ENCODE data around the gene KREMEN2.

The KREMEN2 gene

GRCh38 chr16:2955779-2956578, 8.1 kb upstream of the KREMEN2 start:
- no peak overlapping the region for H2BK120ac ChIP-seq (ENCODE audit: low read depth, low read length)
- no peak overlapping the region for H3K4ac ChIP-seq (ENCODE audit: low read depth in 1 of 2, low read length in 2 of 2)
- H3K23ac ChIP-seq (ENCODE audit: low read length in 2 of 2), result no peak overlapping the region
- no peak for DNase-seq
- no peak overlapping the region for H4K91ac ChIP-seq (ENCODE audit: low read length)
- H3K4me3 ChIP-seq (ENCODE audit: insufficient read depth in 1 of 2, low read depth in 1 of 2, low read length in 2 of 2), result no peak overlapping the region
- no peak overlapping the region for H2BK5ac ChIP-seq (ENCODE audit: low read depth, low read length, poor library complexity, severe bottlenecking)
- H3K9ac ChIP-seq (ENCODE audit: low read length), result no peak overlapping the region
- 59% methylated on average over 13 of the region's 21 CpGs for WGBS
- no peak overlapping the region for H3K14ac ChIP-seq (ENCODE audit: low read length in 2 of 2)
- H3K27ac ChIP-seq (ENCODE audit: low read length, poor library complexity, severe bottlenecking), result no peak overlapping the region
- H4K8ac ChIP-seq (ENCODE audit: low read length), result no peak overlapping the region
- H3K9me3 ChIP-seq (ENCODE audit: control insufficient read depth, low read length), result no peaks in the 10 kb centered on the region
- no peak overlapping the region for H3K18ac ChIP-seq (ENCODE audit: low read depth in 1 of 2, low read length in 2 of 2)
- H2AK5ac ChIP-seq (ENCODE audit: low read length, severe bottlenecking), result no peak overlapping the region
- H3K4me1 ChIP-seq (ENCODE audit: control insufficient read depth, insufficient read depth, low read depth, low read length), result peaks cover 2% of the 10 kb centered on the region
- H2AFZ ChIP-seq (ENCODE audit: low read depth, low read length), result no peak overlapping the region
- H2BK12ac ChIP-seq (ENCODE audit: low read length in 2 of 2), result no peak overlapping the region
- H3K27me3 ChIP-seq (ENCODE audit: control insufficient read depth in 1 of 2, insufficient read depth in 1 of 2, low read length in 2 of 2), result peaks cover 15 to 70% of the 10 kb centered on the region in 2 experiments
- H3K36me3 ChIP-seq (ENCODE audit: control insufficient read depth in 1 of 2, insufficient read depth in 2 of 2, low read depth in 1 of 2, low read length in 2 of 2), result peaks cover 0 to 5% of the 10 kb centered on the region in 2 experiments
- H3K79me1 ChIP-seq (replicated peaks; ENCODE audit: low read length, poor library complexity, severe bottlenecking), result no peaks in the 10 kb centered on the region
- H2BK15ac ChIP-seq (ENCODE audit: low read depth, poor library complexity, severe bottlenecking), result no peak overlapping the region
- no peak overlapping the region for H3K4me2 ChIP-seq (ENCODE audit: low read length, poor library complexity, severe bottlenecking)

GRCh38 chr16:2956579-2956956, 7.5 kb upstream of the KREMEN2 start:
- Histone ChIP-seq H3K23ac (ENCODE audit: low read length in 2 of 2) (no peak overlapping the region), H2BK15ac (ENCODE audit: low read depth, poor library complexity, severe bottlenecking) (no peak overlapping the region), H3K36me3 (ENCODE audit: control insufficient read depth in 1 of 2, insufficient read depth in 2 of 2, low read depth in 1 of 2, low read length in 2 of 2) (no peaks in the 10 kb centered on the region), H3K27me3 (ENCODE audit: control insufficient read depth in 1 of 2, insufficient read depth in 1 of 2, low read length in 2 of 2) (peaks cover 15 to 72% of the 10 kb centered on the region in 2 experiments), H3K4me1 (ENCODE audit: control insufficient read depth, insufficient read depth, low read depth, low read length) (peaks cover 2% of the 10 kb centered on the region), H2AK5ac (ENCODE audit: low read length, severe bottlenecking) (no peak overlapping the region), H3K9ac (ENCODE audit: low read length) (no peak overlapping the region), H3K4me3 (ENCODE audit: insufficient read depth in 1 of 2, low read depth in 1 of 2, low read length in 2 of 2) (no peak overlapping the region), H2BK120ac (ENCODE audit: low read depth, low read length) (no peak overlapping the region), H3K27ac (ENCODE audit: low read length, poor library complexity, severe bottlenecking) (no peak overlapping the region), H2BK12ac (ENCODE audit: low read length in 2 of 2) (no peak overlapping the region), H2BK5ac (ENCODE audit: low read depth, low read length, poor library complexity, severe bottlenecking) (no peak overlapping the region), H4K91ac (ENCODE audit: low read length) (no peak overlapping the region), H2AFZ (ENCODE audit: low read depth, low read length) (no peak overlapping the region), H3K18ac (ENCODE audit: low read depth in 1 of 2, low read length in 2 of 2) (no peak overlapping the region), H4K8ac (ENCODE audit: low read length) (no peak overlapping the region), H3K79me1 (replicated peaks; ENCODE audit: low read length, poor library complexity, severe bottlenecking) (no peaks in the 10 kb centered on the region), H3K9me3 (ENCODE audit: control insufficient read depth, low read length) (no peaks in the 10 kb centered on the region), H3K4ac (ENCODE audit: low read depth in 1 of 2, low read length in 2 of 2) (no peak overlapping the region), H3K14ac (ENCODE audit: low read length in 2 of 2) (no peak overlapping the region), H3K4me2 (ENCODE audit: low read length, poor library complexity, severe bottlenecking) (no peak overlapping the region)
- DNase-seq, result no peak
- WGBS, result 76% methylated on average over 11 of the region's 11 CpGs

GRCh38 chr16:2959206-2959605, 4.9 kb upstream of the KREMEN2 start:
- H3K9me3 ChIP-seq (ENCODE audit: control insufficient read depth, low read length), result no peaks in the 10 kb centered on the region
- 85% methylated on average over 10 of the region's 10 CpGs for WGBS
- no peak overlapping the region for H3K4me3 ChIP-seq (ENCODE audit: insufficient read depth in 1 of 2, low read depth in 1 of 2, low read length in 2 of 2)
- H2BK5ac ChIP-seq (ENCODE audit: low read depth, low read length, poor library complexity, severe bottlenecking), result no peak overlapping the region
- H2AFZ ChIP-seq (ENCODE audit: low read depth, low read length), result no peak overlapping the region
- no peak overlapping the region for H3K18ac ChIP-seq (ENCODE audit: low read depth in 1 of 2, low read length in 2 of 2)
- H3K4me1 ChIP-seq (ENCODE audit: control insufficient read depth, insufficient read depth, low read depth, low read length), result peaks cover 15% of the 10 kb centered on the region
- H3K36me3 ChIP-seq (ENCODE audit: control insufficient read depth in 1 of 2, insufficient read depth in 2 of 2, low read depth in 1 of 2, low read length in 2 of 2), result no peaks in the 10 kb centered on the region
- H2BK12ac ChIP-seq (ENCODE audit: low read length in 2 of 2), result no peak overlapping the region
- H2AK5ac ChIP-seq (ENCODE audit: low read length, severe bottlenecking), result no peak overlapping the region
- no peak overlapping the region for H3K9ac ChIP-seq (ENCODE audit: low read length)
- H3K27me3 ChIP-seq (ENCODE audit: control insufficient read depth in 1 of 2, insufficient read depth in 1 of 2, low read length in 2 of 2), result peaks cover 37 to 79% of the 10 kb centered on the region in 2 experiments
- H3K27ac ChIP-seq (ENCODE audit: low read length, poor library complexity, severe bottlenecking), result no peak overlapping the region
- no peak overlapping the region for H3K23ac ChIP-seq (ENCODE audit: low read length in 2 of 2)
- no peak overlapping the region for H4K91ac ChIP-seq (ENCODE audit: low read length)
- DNase-seq, result no peak
- no peak overlapping the region for H3K14ac ChIP-seq (ENCODE audit: low read length in 2 of 2)
- H3K4ac ChIP-seq (ENCODE audit: low read depth in 1 of 2, low read length in 2 of 2), result no peak overlapping the region
- no peak overlapping the region for H4K8ac ChIP-seq (ENCODE audit: low read length)
- H3K4me2 ChIP-seq (ENCODE audit: low read length, poor library complexity, severe bottlenecking), result no peak overlapping the region
- H3K79me1 ChIP-seq (replicated peaks; ENCODE audit: low read length, poor library complexity, severe bottlenecking), result no peaks in the 10 kb centered on the region
- no peak overlapping the region for H2BK15ac ChIP-seq (ENCODE audit: low read depth, poor library complexity, severe bottlenecking)
- no peak overlapping the region for H2BK120ac ChIP-seq (ENCODE audit: low read depth, low read length)

GRCh38 chr16:2960183-2961010, 3.7 kb upstream of the KREMEN2 start:
- no peaks in the 10 kb centered on the region for H3K9me3 ChIP-seq (ENCODE audit: control insufficient read depth, low read length)
- no peak overlapping the region for H2AK5ac ChIP-seq (ENCODE audit: low read length, severe bottlenecking)
- no peak overlapping the region for H3K14ac ChIP-seq (ENCODE audit: low read length in 2 of 2)
- H2AFZ ChIP-seq (ENCODE audit: low read depth, low read length), result no peak overlapping the region
- H3K4me2 ChIP-seq (ENCODE audit: low read length, poor library complexity, severe bottlenecking), result no peak overlapping the region
- no peak overlapping the region for H3K4me3 ChIP-seq (ENCODE audit: insufficient read depth in 1 of 2, low read depth in 1 of 2, low read length in 2 of 2)
- no peak overlapping the region for H2BK5ac ChIP-seq (ENCODE audit: low read depth, low read length, poor library complexity, severe bottlenecking)
- H3K4me1 ChIP-seq (ENCODE audit: control insufficient read depth, insufficient read depth, low read depth, low read length), result peaks cover 25% of the 10 kb centered on the region
- WGBS, result 83% methylated on average over 17 of the region's 17 CpGs
- H3K4ac ChIP-seq (ENCODE audit: low read depth in 1 of 2, low read length in 2 of 2), result no peak overlapping the region
- no peak overlapping the region for H3K27ac ChIP-seq (ENCODE audit: low read length, poor library complexity, severe bottlenecking)
- H3K18ac ChIP-seq (ENCODE audit: low read depth in 1 of 2, low read length in 2 of 2), result no peak overlapping the region
- no peaks in the 10 kb centered on the region for H3K79me1 ChIP-seq (replicated peaks; ENCODE audit: low read length, poor library complexity, severe bottlenecking)
- peaks cover 45 to 76% of the 10 kb centered on the region in 2 experiments for H3K27me3 ChIP-seq (ENCODE audit: control insufficient read depth in 1 of 2, insufficient read depth in 1 of 2, low read length in 2 of 2)
- no peak overlapping the region for H3K23ac ChIP-seq (ENCODE audit: low read length in 2 of 2)
- no peak overlapping the region for H2BK120ac ChIP-seq (ENCODE audit: low read depth, low read length)
- H4K91ac ChIP-seq (ENCODE audit: low read length), result no peak overlapping the region
- H3K9ac ChIP-seq (ENCODE audit: low read length), result no peak overlapping the region
- H3K36me3 ChIP-seq (ENCODE audit: control insufficient read depth in 1 of 2, insufficient read depth in 2 of 2, low read depth in 1 of 2, low read length in 2 of 2), result no peaks in the 10 kb centered on the region
- H2BK15ac ChIP-seq (ENCODE audit: low read depth, poor library complexity, severe bottlenecking), result no peak overlapping the region
- no peak overlapping the region for H2BK12ac ChIP-seq (ENCODE audit: low read length in 2 of 2)
- DNase-seq, result no peak
- H4K8ac ChIP-seq (ENCODE audit: low read length), result no peak overlapping the region

All from mesenchymal stem cell (in vitro differentiated cells and primary cell).